GM23248 (cell line): Measurements from ENCODE around the gene SSR4. TPM values are rescaled to one million over a fixed set of nuclear protein-coding genes. Genes with fewer than 3 reads are reported as not detected.

Experiments
- DNase-seq: peaks from one replicate; pipeline ENCODE4 v3.0.0-alpha.2; 2015
- H2AFZ ChIP-seq: fragments of 200-600 bp; sonication (generic); 2 replicates; pipeline ENCODE4 v1.6.1; 2016; ENCODE audit warnings: antibody characterized with exemption
- H3F3A ChIP-seq: fragments of 200-600 bp; sonication (generic); 2 replicates; pipeline ENCODE4 v1.6.1; 2016; ENCODE audit warnings: mild to moderate bottlenecking, antibody characterized with exemption, mixed run types; ENCODE audit not compliant: insufficient read depth
- H3K27ac ChIP-seq: fragments of 200-600 bp; sonication (generic); 2 replicates; pipeline ENCODE4 v1.5.1; 2016; ENCODE audit warnings: mild to moderate bottlenecking
- H3K27me3 ChIP-seq: fragments of 200-600 bp; sonication (generic); replicated peaks from 2 replicates; pipeline ENCODE4 v1.6.1; 2016; ENCODE audit warnings: mild to moderate bottlenecking; ENCODE audit not compliant: insufficient read depth
- H3K36me3 ChIP-seq: fragments of 200-600 bp; sonication (generic); 2 replicates; pipeline ENCODE4 v1.6.1; 2016; ENCODE audit warnings: low read depth, mild to moderate bottlenecking
- H3K4me1 ChIP-seq: fragments of 200-600 bp; sonication (generic); 2 replicates; pipeline ENCODE4 v1.6.1; 2016; ENCODE audit warnings: mild to moderate bottlenecking; ENCODE audit not compliant: insufficient read depth
- H3K4me2 ChIP-seq: fragments of 200-600 bp; sonication (generic); one replicate; pipeline ENCODE4 v1.6.1; 2016; ENCODE audit warnings: mild to moderate bottlenecking; ENCODE audit not compliant: unreplicated experiment
- H3K4me3 ChIP-seq: fragments of 200-600 bp; sonication (generic); 2 replicates; pipeline ENCODE4 v1.5.1; 2016; ENCODE audit warnings: mild to moderate bottlenecking
- H3K79me2 ChIP-seq: fragments of 200-600 bp; sonication (generic); 2 replicates; pipeline ENCODE4 v1.6.1; 2016; ENCODE audit warnings: mild to moderate bottlenecking; ENCODE audit not compliant: insufficient read depth
- H3K9ac ChIP-seq: fragments of 200-600 bp; sonication (generic); 2 replicates; pipeline ENCODE4 v1.6.1; 2016; ENCODE audit warnings: mild to moderate bottlenecking
- H3K9me2 ChIP-seq: fragments of 200-600 bp; sonication (generic); 2 replicates; pipeline ENCODE4 v1.6.1; 2016; ENCODE audit warnings: mixed run types, mild to moderate bottlenecking, moderate library complexity; ENCODE audit not compliant: insufficient read depth
- H3K9me3 ChIP-seq: fragments of 200-600 bp; sonication (generic); one replicate; pipeline ENCODE4 v1.6.1; 2017; ENCODE audit warnings: low read depth
- H4K20me1 ChIP-seq: fragments of 200-600 bp; sonication (generic); 2 replicates; pipeline ENCODE4 v1.6.0; 2016; ENCODE audit not compliant: insufficient read depth
- EZH2 ChIP-seq: fragments of 200-600 bp; sonication (generic); IDR thresholded peaks from 2 replicates; pipeline ENCODE4 v1.6.1; 2018; ENCODE audit warnings: antibody characterized with exemption, mild to moderate bottlenecking; ENCODE audit not compliant: insufficient read depth, poor library complexity, severe bottlenecking
- EZH2phosphoT487 ChIP-seq: fragments of 200-600 bp; sonication (generic); IDR thresholded peaks from 2 replicates; pipeline ENCODE4 v1.6.1; 2018; ENCODE audit warnings: antibody characterized with exemption, moderate library complexity, mild to moderate bottlenecking, low read depth; ENCODE audit not compliant: insufficient read depth
- WGBS, 2 experiments: methylation state at CpG; one replicate each; pipeline ENCODE4 v1.1.6; 2015 to 2017; ENCODE audit warnings: low lambda C conversion rate in 2 of 2, low coverage in 1 of 2; ENCODE audit errors: missing lambda C conversion rate in 2 of 2; 5-methylcytosine and 5-hydroxymethylcytosine counted together
- in situ Hi-C: fragments of 300-500 bp; cut with MboI; formaldehyde crosslinking; loops from 2 replicates; pipeline ENCODE4 v1.15.0; 2020
- polyA plus RNA-seq: library from polyadenylated mRNA; unstranded; fragments of >200 nt; fragmentation: Nextera tagmentation; extraction: Ambion mirVana; gene quantifications from 2 replicates; pipeline ENCODE4 v1.2.1, GENCODE V29; 2016
- total RNA-seq: library from RNA; depleted of rRNA; stranded (reverse); fragments of >200 nt; shearing (Covaris generic); gene quantifications from 2 replicates; pipeline ENCODE4 v1.2.3, GENCODE V29; 2014

Gene SSR4
- total and polyA plus RNA-seq, 2 experiments from 2014 or later = 295 to 568 TPM

- H4K20me1 ChIP-seq = no peaks in the 10 kb centered on the region
- WGBS, 2 experiments = 78 to 100% methylated on average over 10 to 20 of the region's 25 CpGs
- no peak for DNase-seq
- H2AFZ ChIP-seq = no peak overlapping the region
- H3K9ac ChIP-seq = no peak overlapping the region
- no peaks in the 10 kb centered on the region for H3K27me3 ChIP-seq
- no peak overlapping the region for H3K4me3 ChIP-seq
- in situ Hi-C loops = no loop called here
- no peak overlapping the region for H3K4me2 ChIP-seq
- no peaks in the 10 kb centered on the region for H3F3A ChIP-seq
- no peaks in the 10 kb centered on the region for H3K4me1 ChIP-seq
- no peak for TF ChIP-seq EZH2phosphoT487
- no peak for TF ChIP-seq EZH2
- H3K9me3 ChIP-seq = no peaks in the 10 kb centered on the region
- H3K36me3 ChIP-seq = no peaks in the 10 kb centered on the region
- no peak overlapping the region for H3K27ac ChIP-seq
- H3K9me2 ChIP-seq = no peaks in the 10 kb centered on the region
- no peaks in the 10 kb centered on the region for H3K79me2 ChIP-seq
Observed at GRCh38 chrX:153804621-153805020, 10.2 kb downstream of the SSR4 start.

- Histone ChIP-seq H3K27me3 (no peaks in the 10 kb centered on the region), H3K9me3 (no peaks in the 10 kb centered on the region), H3K9me2 (no peaks in the 10 kb centered on the region), H4K20me1 (no peaks in the 10 kb centered on the region), H3K4me1 (no peaks in the 10 kb centered on the region), H3K4me3 (no peak overlapping the region), H3K79me2 (no peaks in the 10 kb centered on the region), H2AFZ (no peak overlapping the region), H3F3A (no peaks in the 10 kb centered on the region), H3K27ac (no peak overlapping the region), H3K9ac (no peak overlapping the region), H3K4me2 (no peak overlapping the region), H3K36me3 (no peaks in the 10 kb centered on the region)
- TF ChIP-seq EZH2phosphoT487 (no peak), EZH2 (no peak)
- 72 to 81% methylated on average over 8 to 10 of the region's 13 CpGs for WGBS, 2 experiments
- in situ Hi-C loops = no loop called here
- no peak for DNase-seq
Observed at GRCh38 chrX:153805436-153805835, 11.0 kb downstream of the SSR4 start.

GRCh38 chrX:153806999-153807575 lies 12.6 kb downstream of the SSR4 start:
- Histone ChIP-seq H3K9ac (no peak overlapping the region), H3K4me3 (no peak overlapping the region), H3K79me2 (no peaks in the 10 kb centered on the region), H3K27me3 (no peaks in the 10 kb centered on the region), H4K20me1 (no peaks in the 10 kb centered on the region), H3K36me3 (no peaks in the 10 kb centered on the region), H3K9me2 (no peaks in the 10 kb centered on the region), H3F3A (no peaks in the 10 kb centered on the region), H3K4me1 (no peaks in the 10 kb centered on the region), H3K4me2 (no peak overlapping the region), H2AFZ (no peak overlapping the region), H3K27ac (no peak overlapping the region), H3K9me3 (no peaks in the 10 kb centered on the region)
- TF ChIP-seq EZH2phosphoT487 = no peak
- TF ChIP-seq EZH2 = no peak
- in situ Hi-C loops = no loop called here
- WGBS, 2 experiments = 83 to 90% methylated on average over 6 to 22 of the region's 28 CpGs
- no peak for DNase-seq

- Histone ChIP-seq H3K36me3 (no peaks in the 10 kb centered on the region), H3K9me3 (no peaks in the 10 kb centered on the region), H3K27me3 (no peaks in the 10 kb centered on the region), H3K4me2 (no peak overlapping the region), H3K4me3 (no peak overlapping the region), H3K9me2 (no peaks in the 10 kb centered on the region), H2AFZ (no peak overlapping the region), H3F3A (no peaks in the 10 kb centered on the region), H3K9ac (no peak overlapping the region), H3K4me1 (no peaks in the 10 kb centered on the region), H3K27ac (no peak overlapping the region), H4K20me1 (no peaks in the 10 kb centered on the region), H3K79me2 (no peaks in the 10 kb centered on the region)
- DNase-seq = no peak
- TF ChIP-seq EZH2phosphoT487 (no peak), EZH2 (no peak)
- 85 to 100% methylated on average over 3 to 9 of the region's 19 CpGs for WGBS, 2 experiments
- in situ Hi-C loops = no loop called here
Observed at GRCh38 chrX:153807976-153808375, 13.5 kb downstream of the SSR4 start.

GRCh38 chrX:153812220-153812619 lies 17.8 kb downstream of the SSR4 start:
- Histone ChIP-seq H3K4me1 (no peaks in the 10 kb centered on the region), H3K9me2 (no peaks in the 10 kb centered on the region), H4K20me1 (no peaks in the 10 kb centered on the region), H3K27me3 (no peaks in the 10 kb centered on the region), H3K27ac (no peak overlapping the region), H3F3A (no peaks in the 10 kb centered on the region), H3K4me2 (no peak overlapping the region), H3K36me3 (no peaks in the 10 kb centered on the region), H3K9ac (no peak overlapping the region), H3K79me2 (no peaks in the 10 kb centered on the region), H3K9me3 (no peaks in the 10 kb centered on the region), H2AFZ (no peak overlapping the region), H3K4me3 (no peak overlapping the region)
- TF ChIP-seq EZH2 = no peak
- no peak for TF ChIP-seq EZH2phosphoT487
- no peak for DNase-seq
- WGBS, 2 experiments = 45 to 81% methylated on average over 6 to 14 of the region's 14 CpGs
- in situ Hi-C loops = no loop called here
